ENCODE measurements around the gene SYNJ2. TPM values are rescaled to one million over a fixed set of nuclear protein-coding genes. Genes with fewer than 3 reads are reported as not detected.
"Not testable (repeated sequence)": the region's sequence is repeated elsewhere in the genome, so short reads cannot be mapped to it uniquely, and the experiment has no call there.

Gene SYNJ2
- total RNA-seq, 2 experiments from 2014 or later = 28.1 to 29.4 TPM

GRCh38 chr6:157965387-157965786 is 16.3 kb upstream of the SYNJ2 start:
- Mint-ChIP-seq H3K4me3 (no peak overlapping the region), H3K27me3 (no peaks in the 10 kb centered on the region), H3K36me3 (peaks cover 10% of the 10 kb centered on the region), H3K9me3 (peaks cover 13% of the 10 kb centered on the region), H3K4me1 (peaks cover 30% of the 10 kb centered on the region), H3K27ac (no peak overlapping the region)
- no peak for DNase-seq

- no peak for DNase-seq
- Mint-ChIP-seq H3K4me1 (peaks cover 27% of the 10 kb centered on the region), H3K27me3 (peaks cover 3% of the 10 kb centered on the region), H3K27ac (no peak overlapping the region), H3K9me3 (peaks cover 13% of the 10 kb centered on the region), H3K36me3 (peaks cover 10% of the 10 kb centered on the region), H3K4me3 (no peak overlapping the region)
Observed at GRCh38 chr6:157966589-157966977, 15.1 kb upstream of the SYNJ2 start.

GRCh38 chr6:157967020-157967419 is 14.6 kb upstream of the SYNJ2 start:
- Mint-ChIP-seq H3K27me3 (peaks cover 3% of the 10 kb centered on the region), H3K4me1 (peaks cover 23% of the 10 kb centered on the region), H3K27ac (no peak overlapping the region), H3K4me3 (no peak overlapping the region), H3K9me3 (peaks cover 13% of the 10 kb centered on the region), H3K36me3 (peaks cover 10% of the 10 kb centered on the region)
- DNase-seq = no peak

GRCh38 chr6:157967486-157967885 is 14.2 kb upstream of the SYNJ2 start:
- H3K36me3 Mint-ChIP-seq = peaks cover 10% of the 10 kb centered on the region
- no peak overlapping the region for H3K27ac Mint-ChIP-seq
- H3K27me3 Mint-ChIP-seq = peaks cover 3% of the 10 kb centered on the region
- peaks cover 20% of the 10 kb centered on the region for H3K4me1 Mint-ChIP-seq
- no peak overlapping the region for H3K4me3 Mint-ChIP-seq
- H3K9me3 Mint-ChIP-seq = peaks cover 13% of the 10 kb centered on the region
- DNase-seq = no peak

- H3K9me3 Mint-ChIP-seq, H3K27ac Mint-ChIP-seq, H3K27me3 Mint-ChIP-seq, H3K4me3 Mint-ChIP-seq, H3K4me1 Mint-ChIP-seq, DNase-seq, H3K36me3 Mint-ChIP-seq: not testable (repeated sequence)
Observed at GRCh38 chr6:157972177-157972576, 9.5 kb upstream of the SYNJ2 start.

- H3K36me3 Mint-ChIP-seq = no peaks in the 10 kb centered on the region
- H3K4me1 Mint-ChIP-seq = no peaks in the 10 kb centered on the region
Observed at GRCh38 chr6:157974341-157974894, 7.2 kb upstream of the SYNJ2 start.

GRCh38 chr6:157974967-157975366 is 6.7 kb upstream of the SYNJ2 start:
- H3K4me1 Mint-ChIP-seq = peaks cover under 1% of the 10 kb centered on the region
- no peaks in the 10 kb centered on the region for H3K36me3 Mint-ChIP-seq
- H3K4me3 Mint-ChIP-seq = no peak overlapping the region
- H3K27ac Mint-ChIP-seq = no peak overlapping the region
- no peaks in the 10 kb centered on the region for H3K9me3 Mint-ChIP-seq
- H3K27me3 Mint-ChIP-seq = peaks cover 3% of the 10 kb centered on the region
- DNase-seq = no peak

More at GRCh38 chr6:157974341-157974894, 7.2 kb upstream of the SYNJ2 start:
- H3K27me3 Mint-ChIP-seq = peaks cover 3% of the 10 kb centered on the region
- DNase-seq = no peak
- H3K27ac Mint-ChIP-seq = no peak overlapping the region
- no peak overlapping the region for H3K4me3 Mint-ChIP-seq
- no peaks in the 10 kb centered on the region for H3K9me3 Mint-ChIP-seq

GRCh38 chr6:157975456-157975855 is 6.2 kb upstream of the SYNJ2 start:
- Mint-ChIP-seq H3K27me3 (peaks cover 3% of the 10 kb centered on the region), H3K27ac (no peak overlapping the region), H3K36me3 (no peaks in the 10 kb centered on the region), H3K4me3 (no peak overlapping the region), H3K4me1 (peaks cover 6% of the 10 kb centered on the region), H3K9me3 (no peaks in the 10 kb centered on the region)
- no peak for DNase-seq

GRCh38 chr6:157976345-157977175 is 5.1 kb upstream of the SYNJ2 start:
- H3K36me3 Mint-ChIP-seq = no peaks in the 10 kb centered on the region
- no peaks in the 10 kb centered on the region for H3K9me3 Mint-ChIP-seq
- peaks cover 11% of the 10 kb centered on the region for H3K4me1 Mint-ChIP-seq
- no peak overlapping the region for H3K27ac Mint-ChIP-seq
- no peak for DNase-seq
- H3K4me3 Mint-ChIP-seq = no peak overlapping the region
- no peaks in the 10 kb centered on the region for H3K27me3 Mint-ChIP-seq

- Mint-ChIP-seq H3K36me3 (peaks cover under 1% of the 10 kb centered on the region), H3K4me1 (peaks cover 11% of the 10 kb centered on the region), H3K9me3 (no peaks in the 10 kb centered on the region), H3K4me3 (no peak overlapping the region), H3K27me3 (no peaks in the 10 kb centered on the region), H3K27ac (no peak overlapping the region)
- DNase-seq = no peak
Observed at GRCh38 chr6:157977176-157977804, 4.4 kb upstream of the SYNJ2 start.

- no peak for DNase-seq
- peaks cover 15% of the 10 kb centered on the region for H3K4me1 Mint-ChIP-seq
- no peak overlapping the region for H3K27ac Mint-ChIP-seq
- peaks cover 4% of the 10 kb centered on the region for H3K36me3 Mint-ChIP-seq
- H3K27me3 Mint-ChIP-seq = no peaks in the 10 kb centered on the region
- H3K9me3 Mint-ChIP-seq = no peaks in the 10 kb centered on the region
- no peak overlapping the region for H3K4me3 Mint-ChIP-seq
Observed at GRCh38 chr6:157978021-157978783, 3.5 kb upstream of the SYNJ2 start.

GRCh38 chr6:157980288-157981131 is 1.2 kb upstream of the SYNJ2 start:
- peak overlapping the region; percentile 83 for H3K4me3 Mint-ChIP-seq

GRCh38 chr6:157981132-157981394 is 600 bp upstream of the SYNJ2 start:
- no peak for DNase-seq
- Mint-ChIP-seq H3K36me3 (peaks cover 13% of the 10 kb centered on the region), H3K27me3 (no peaks in the 10 kb centered on the region), H3K9me3 (no peaks in the 10 kb centered on the region), H3K27ac (peak overlapping the region; percentile 69), H3K4me3 (peak overlapping the region; percentile 83), H3K4me1 (peaks cover 36% of the 10 kb centered on the region)

More at GRCh38 chr6:157980288-157981131, 1.2 kb upstream of the SYNJ2 start:
- peaks cover 13% of the 10 kb centered on the region for H3K36me3 Mint-ChIP-seq
- no peak for DNase-seq
- H3K27ac Mint-ChIP-seq = peak overlapping the region; percentile 69
- H3K4me1 Mint-ChIP-seq = peaks cover 34% of the 10 kb centered on the region
- H3K9me3 Mint-ChIP-seq = no peaks in the 10 kb centered on the region
- no peaks in the 10 kb centered on the region for H3K27me3 Mint-ChIP-seq

GRCh38 chr6:157982102-157982562 is 469 bp downstream of the SYNJ2 start:
- peak overlapping the region; percentile 88 for H3K27ac Mint-ChIP-seq
- H3K4me1 Mint-ChIP-seq = peaks cover 36% of the 10 kb centered on the region
- peaks cover 13% of the 10 kb centered on the region for H3K36me3 Mint-ChIP-seq
- peak; percentile 48 for DNase-seq
- no peaks in the 10 kb centered on the region for H3K9me3 Mint-ChIP-seq
- H3K27me3 Mint-ChIP-seq = no peaks in the 10 kb centered on the region
- H3K4me3 Mint-ChIP-seq = peak overlapping the region; percentile 83

Data from activated naive CD8-positive, alpha-beta T cell treated with anti-CD3 and anti-CD28 coated beads for 36 hours (primary cell).